H1 (cell line): ENCODE results near the gene AXIN2. TPM values are rescaled to one million over a fixed set of nuclear protein-coding genes. Genes with fewer than 3 reads are reported as not detected.

Experiments used
- CTCF ChIA-PET: fragments of 300-600 bp; sonication (Branson Sonifier 250); formaldehyde crosslinking; loops from one replicate; lab custom pipeline; 2021; ENCODE audit not compliant: partially characterized antibody; lab: Charles Lee
- POLR2A ChIA-PET: fragments of 300-600 bp; sonication (Branson Sonifier 250); formaldehyde crosslinking; loops from one replicate; lab custom pipeline; 2021; ENCODE audit warnings: inconsistent platforms; ENCODE audit not compliant: partially characterized antibody; lab: Charles Lee
- DNase-seq, 2 experiments: peaks; one replicate each; pipeline versions ENCODE4 v3.0.0 to v3.0.0-alpha.2; 2010 to 2022; ENCODE audit warnings: low spot score in 2 of 2, low read depth in 1 of 2, mixed read lengths in 1 of 2
- FAIRE-seq: peaks from 2 replicates; lab custom pipeline; 2011; peaks lifted over from hg19 to GRCh38; lab: Jason Lieb, UNC
- H2AFZ ChIP-seq: 2 replicates; pipeline ENCODE4 v1.8.1; 2012; ENCODE audit warnings: low read length, inconsistent platforms
- H2AK5ac ChIP-seq: 2 replicates; pipeline ENCODE4 v1.6.1; 2013; ENCODE audit warnings: low read depth, low read length
- H2BK120ac ChIP-seq: replicated peaks from 2 replicates; pipeline ENCODE3; 2013; ENCODE audit warnings: low read depth, low read length, inconsistent platforms
- H2BK12ac ChIP-seq: 2 replicates; pipeline ENCODE4 v1.6.1; 2013; ENCODE audit warnings: low read depth, low read length
- H2BK15ac ChIP-seq: 2 replicates; pipeline ENCODE4 v1.6.1; 2013; ENCODE audit warnings: low read length
- H2BK20ac ChIP-seq: 2 replicates; pipeline ENCODE4 v1.6.1; 2013; ENCODE audit warnings: low read length
- H2BK5ac ChIP-seq: 2 replicates; pipeline ENCODE4 v1.6.1; 2013; ENCODE audit warnings: low read depth, low read length
- H3K14ac ChIP-seq: 2 replicates; pipeline ENCODE4 v1.6.1; 2013; ENCODE audit warnings: inconsistent platforms; ENCODE audit not compliant: insufficient read length
- H3K18ac ChIP-seq: 2 replicates; pipeline ENCODE4 v1.6.1; 2013; ENCODE audit warnings: low read length; ENCODE audit errors: extremely low read depth
- H3K23ac ChIP-seq: 2 replicates; pipeline ENCODE4 v1.6.1; 2013; ENCODE audit warnings: inconsistent platforms; ENCODE audit not compliant: insufficient read length
- H3K23me2 ChIP-seq: 2 replicates; pipeline ENCODE4 v1.6.1; 2013; ENCODE audit warnings: low read depth, low read length
- H3K27ac ChIP-seq: 2 replicates; pipeline ENCODE4 v1.6.1; 2011; ENCODE audit warnings: low read depth, low read length, inconsistent platforms
- H3K27me3 ChIP-seq, 4 experiments: replicated peaks in 1 of 4; 1 replicate in 1 of 4; 2 replicates in 3 of 4; pipeline versions ENCODE4 v1.6.1 to v1.8.1; 2011 to 2013; ENCODE audit warnings: low read length in 3 of 4, mild to moderate bottlenecking in 3 of 4, inconsistent platforms in 2 of 4, mixed read lengths in 2 of 4, moderate library complexity in 1 of 4; ENCODE audit not compliant: control insufficient read depth in 3 of 4, insufficient read depth in 3 of 4; ENCODE audit errors: extremely low read depth in 1 of 4
- H3K36me3 ChIP-seq, 4 experiments: 2 replicates each; pipeline versions ENCODE4 v1.6.1 to v1.8.1; 2011 to 2013; ENCODE audit warnings: mild to moderate bottlenecking in 4 of 4, low read length in 3 of 4, moderate library complexity in 2 of 4, control low read depth in 1 of 4, inconsistent platforms in 1 of 4; ENCODE audit not compliant: insufficient read depth in 4 of 4, control insufficient read depth in 2 of 4
- H3K4ac ChIP-seq: replicated peaks from 2 replicates; pipeline ENCODE3; 2013; ENCODE audit warnings: low read length, low read depth, mixed read lengths, inconsistent platforms; ENCODE audit not compliant: insufficient read length
- H3K4me1 ChIP-seq, 4 experiments: replicated peaks in 1 of 4; 1 replicate in 1 of 4; 2 replicates in 3 of 4; pipeline versions ENCODE4 v1.6.1 to v1.8.1; 2011 to 2013; ENCODE audit warnings: low read length in 3 of 4, inconsistent platforms in 2 of 4, mixed read lengths in 1 of 4; ENCODE audit not compliant: insufficient read depth in 4 of 4, control insufficient read depth in 3 of 4
- H3K4me2 ChIP-seq, 2 experiments: 2 replicates each; pipeline versions ENCODE4 v1.6.1 to v1.8.1; 2011 to 2013; ENCODE audit warnings: low read depth in 2 of 2, low read length in 2 of 2, control low read depth in 1 of 2, inconsistent platforms in 1 of 2, mild to moderate bottlenecking in 1 of 2; ENCODE audit not compliant: insufficient read depth in 1 of 2
- H3K4me3 ChIP-seq, 4 experiments: fragments of 200-600, 300-600 bp in 1 of 4; sonication (generic), shearing (Covaris generic), sonication (Bioruptor Twin) in 1 of 4; 2 replicates each; pipeline versions ENCODE4 v1.5.1 to v1.8.1; 2011 to 2016; ENCODE audit warnings: low read length in 4 of 4, low read depth in 3 of 4, control low read depth in 2 of 4, inconsistent platforms in 2 of 4, mild to moderate bottlenecking in 2 of 4, mixed read lengths in 1 of 4, moderate library complexity in 1 of 4; ENCODE audit not compliant: insufficient read depth in 2 of 4; ENCODE audit errors: extremely low read depth in 1 of 4
- H3K56ac ChIP-seq: replicated peaks from 2 replicates; pipeline ENCODE3; 2013; ENCODE audit warnings: low read depth, mild to moderate bottlenecking, mixed read lengths, low read length, inconsistent platforms; ENCODE audit not compliant: insufficient read length
- H3K79me1 ChIP-seq: 2 replicates; pipeline ENCODE4 v1.6.1; 2013; ENCODE audit warnings: low read depth, low read length, control low read depth
- H3K79me2 ChIP-seq, 2 experiments: 2 replicates each; pipeline versions ENCODE4 v1.6.1 to v1.8.1; 2012 to 2013; ENCODE audit warnings: low read length in 2 of 2, mild to moderate bottlenecking in 2 of 2, inconsistent platforms in 1 of 2; ENCODE audit not compliant: insufficient read depth in 2 of 2, control insufficient read depth in 1 of 2
- H3K9ac ChIP-seq, 4 experiments: replicated peaks in 1 of 4; 1 replicate in 1 of 4; 2 replicates in 3 of 4; pipeline versions ENCODE4 v1.6.1 to v1.8.1; 2011 to 2013; ENCODE audit warnings: low read depth in 3 of 4, low read length in 3 of 4, control low read depth in 2 of 4, mild to moderate bottlenecking in 2 of 4, moderate library complexity in 2 of 4, inconsistent platforms in 1 of 4; ENCODE audit errors: extremely low read depth in 1 of 4
- H3K9me3 ChIP-seq, 2 experiments: 2 replicates each; pipeline versions ENCODE4 v1.6.1 to v1.8.1; 2012 to 2013; ENCODE audit warnings: mild to moderate bottlenecking in 2 of 2, moderate library complexity in 2 of 2, control low read depth in 1 of 2, inconsistent platforms in 1 of 2, low read depth in 1 of 2, low read length in 1 of 2, mixed read lengths in 1 of 2; ENCODE audit not compliant: insufficient read depth in 2 of 2
- H4K20me1 ChIP-seq, 2 experiments: replicated peaks in 1 of 2; 2 replicates each; pipeline versions ENCODE3 to v1.8.1; 2011 to 2013; ENCODE audit warnings: inconsistent platforms in 2 of 2, low read length in 2 of 2, mild to moderate bottlenecking in 1 of 2; ENCODE audit not compliant: insufficient read depth in 2 of 2, control insufficient read depth in 1 of 2
- H4K5ac ChIP-seq: 2 replicates; pipeline ENCODE4 v1.6.1; 2013; ENCODE audit warnings: low read length, low read depth, mixed read lengths, inconsistent platforms; ENCODE audit not compliant: insufficient read length
- H4K8ac ChIP-seq: 2 replicates; pipeline ENCODE4 v1.8.0; 2013; ENCODE audit warnings: mild to moderate bottlenecking, moderate library complexity, low read length, inconsistent platforms; ENCODE audit not compliant: insufficient read depth; ENCODE audit errors: extremely low read depth
- H4K91ac ChIP-seq: replicated peaks from 2 replicates; pipeline ENCODE3; 2013; ENCODE audit warnings: low read length, mixed read lengths, inconsistent platforms; ENCODE audit not compliant: insufficient read length
- BCL11A ChIP-seq, 2 experiments: IDR thresholded peaks; one replicate each; pipeline ENCODE4 v1.6.1; 2011; ENCODE audit warnings: low read depth in 2 of 2, low read length in 2 of 2, mild to moderate bottlenecking in 2 of 2
- CHD1 ChIP-seq: IDR thresholded peaks from 2 replicates; pipeline ENCODE4 v1.6.1; 2012; ENCODE audit warnings: low read depth, low read length, improper control_type of control experiment
- CTBP2 ChIP-seq: IDR thresholded peaks from 2 replicates; pipeline ENCODE4 v1.7.0; 2011; ENCODE audit warnings: borderline replicate concordance, mild to moderate bottlenecking, moderate library complexity, mixed read lengths, low read length; ENCODE audit not compliant: insufficient read depth, insufficient read length
- JUND ChIP-seq: IDR thresholded peaks from 2 replicates; pipeline ENCODE4 v1.6.1; 2011; ENCODE audit warnings: mild to moderate bottlenecking, improper control_type of control experiment, low read length
- KDM1A ChIP-seq: fragments of 200-600, 300-600 bp; sonication (generic); IDR thresholded peaks from 2 replicates; pipeline ENCODE4 v1.7.1; 2016; ENCODE audit warnings: mild to moderate bottlenecking, low read length, borderline replicate concordance
- NRF1 ChIP-seq: IDR thresholded peaks from 2 replicates; pipeline ENCODE4 v1.6.1; 2011; ENCODE audit warnings: mild to moderate bottlenecking, low read depth, low read length, improper control_type of control experiment
- PHF8 ChIP-seq: fragments of 200-600 bp; sonication (generic); conservative IDR thresholded peaks from 2 replicates; pipeline ENCODE4 v1.7.1; 2012; ENCODE audit warnings: low read depth, mild to moderate bottlenecking, inconsistent platforms, low read length, moderate library complexity
- POLR2A ChIP-seq, 2 experiments: IDR thresholded peaks; 1 replicate in 1 of 2; 2 replicates in 1 of 2; pipeline ENCODE4 v1.6.1; 2011; ENCODE audit warnings: low read depth in 2 of 2, low read length in 2 of 2, mild to moderate bottlenecking in 2 of 2; ENCODE audit errors: control extremely low read depth in 1 of 2
- RNF2 ChIP-seq: fragments of 200-900, 300-1000 bp; sonication (generic); IDR thresholded peaks from 2 replicates; pipeline ENCODE4 v1.7.1; 2016; ENCODE audit warnings: borderline replicate concordance, low read depth, mild to moderate bottlenecking, antibody characterized with exemption, low read length; ENCODE audit not compliant: poor library complexity, severe bottlenecking; ENCODE audit errors: missing control alignments
- RXRA ChIP-seq: IDR thresholded peaks from 2 replicates; pipeline ENCODE4 v1.6.1; 2011; ENCODE audit warnings: low read depth, mild to moderate bottlenecking, low read length, moderate library complexity; ENCODE audit not compliant: insufficient read depth
- SIX5 ChIP-seq: IDR thresholded peaks from 2 replicates; pipeline ENCODE4 v1.6.1; 2011; ENCODE audit warnings: mild to moderate bottlenecking, low read depth, low read length
- TAF7 ChIP-seq: optimal IDR thresholded peaks from 2 replicates; pipeline ENCODE3; 2011; ENCODE audit warnings: low read depth, mild to moderate bottlenecking, inconsistent platforms, low read length, moderate library complexity, borderline replicate concordance
- TCF12 ChIP-seq: IDR thresholded peaks from 2 replicates; pipeline ENCODE4 v1.6.1; 2011; ENCODE audit warnings: low read depth, mild to moderate bottlenecking, low read length
- WGBS, 2 experiments: shearing (Covaris generic) in 1 of 2; methylation state at CpG; one replicate each; pipeline versions ENCODE4 v1.1.6 to v1.1.7; 2013 to 2015; ENCODE audit warnings: low lambda C conversion rate in 2 of 2, mixed read lengths in 2 of 2, inconsistent platforms in 1 of 2, low coverage in 1 of 2, missing lambda C conversion rate in 1 of 2; ENCODE audit not compliant: insufficient replicate concordance in 2 of 2, insufficient coverage in 1 of 2, insufficient read length in 1 of 2; ENCODE audit errors: extremely low coverage in 1 of 2, missing lambda C conversion rate in 1 of 2; 5-methylcytosine and 5-hydroxymethylcytosine counted together
- polyA plus RNA-seq, 7 experiments: library from polyadenylated mRNA; depleted of rRNA in 3 of 7; stranded (reverse) in 5 of 7; unstranded in 2 of 7; fragments of >200 nt in 5 of 7; fragments of 200-250 nt in 2 of 7; gene quantifications; 1 replicate in 5 of 7; 2 replicates in 1 of 7; 4 replicates in 1 of 7; pipeline versions ENCODE4 v1.2.1 to v1.2.3, GENCODE V29; 2011 to 2013; ENCODE audit warnings: missing spikeins in 2 of 7, mixed read lengths in 2 of 7
- total RNA-seq: library from RNA; stranded (reverse); fragmentation: NEBNext Ultra II Directional; extraction: Animal tissue kit (Norgen Biotek cat#: 25700); gene quantifications from 2 replicates; pipeline ENCODE4 v1.2.1, GENCODE V29; 2021

AXIN2 gene
- total and polyA plus RNA-seq, 2 of the 8 experiments (the other 6 are each of a cell fraction or from before 2014, with no cell fraction given) = 17.7 to 33.4 TPM

GRCh38 chr17:65522751-65523404 lies 38.6 kb downstream of the AXIN2 start:
- H2BK20ac ChIP-seq = no peak overlapping the region; the same call in 1 of the 2 replicates
- no peak overlapping the region for H2AK5ac ChIP-seq
- ChIA-PET CTCF (interaction anchor here (0.6 to 1.2 kb wide), 3 partner anchors 9 to 229 kb away, joined by 3 read pairs; no protein-coding TSS in a partner anchor), POLR2A (no interaction called here)
- H3K23ac ChIP-seq = no peak overlapping the region
- H2BK15ac ChIP-seq = no peak overlapping the region; the same call in 1 of the 2 replicates
- no peak overlapping the region for H3K27ac ChIP-seq
- H3K23me2 ChIP-seq = no peaks in the 10 kb centered on the region
- H3K9ac ChIP-seq = no peak overlapping the region
- 0 out of 2 replicates have a peak, but pooled peaks cover 2% of the 10 kb centered on the region for H3K79me1 ChIP-seq
- no peak overlapping the region for H3K4ac ChIP-seq
- no peak overlapping the region for H2BK5ac ChIP-seq
- no peak overlapping the region for H3K4me3 ChIP-seq
- H3K56ac ChIP-seq = no peak overlapping the region
- H2AFZ ChIP-seq = no peak overlapping the region
- no peaks in the 10 kb centered on the region for H4K20me1 ChIP-seq
- no peak overlapping the region for H3K4me2 ChIP-seq
- no peak overlapping the region for H4K8ac ChIP-seq
- WGBS, 2 experiments = 83% methylated on average over 14 of the region's 14 CpGs; no CpG with 5 or more reads in 1 of the 2 experiments
- H4K5ac ChIP-seq = no peak overlapping the region
- H3K18ac ChIP-seq = no peak overlapping the region
- H3K9me3 ChIP-seq = no peaks in the 10 kb centered on the region
- H2BK12ac ChIP-seq = 0 out of 2 replicates have a peak overlapping the region, but pooled peaks have one; percentile 27
- DNase-seq (no peak), FAIRE-seq (no peak)
- no peaks in the 10 kb centered on the region for H3K27me3 ChIP-seq
- no peak overlapping the region for H2BK120ac ChIP-seq
- peaks cover 0 to under 1% (median 0%) of the 10 kb centered on the region in 4 experiments; a peak in 2 of 8 replicates for H3K36me3 ChIP-seq
- H3K4me1 ChIP-seq = no peaks in the 10 kb centered on the region
- no peaks in the 10 kb centered on the region for H3K79me2 ChIP-seq
- H3K14ac ChIP-seq = no peak overlapping the region
- H4K91ac ChIP-seq = no peak overlapping the region
- TF ChIP-seq POLR2A (IDR thresholded peaks at IDR 0.05; ENCODE audit: control extremely low read depth in 1 of 2, low read depth in 2 of 2, low read length in 2 of 2) (no peak), PHF8 (no peak), JUND (no peak), BCL11A (IDR thresholded peaks at IDR 0.05; ENCODE audit: low read depth in 2 of 2, low read length in 2 of 2) (no peak), SIX5 (no peak), TCF12 (no peak), CHD1 (no peak), TAF7 (no peak), NRF1 (no peak), RNF2 (no peak), KDM1A (no peak), CTBP2 (no peak), RXRA (no peak)
